GM18951 (cell line): ENCODE measurements around the gene TDRD9.
"Not testable (repeated sequence)": the region's sequence is repeated elsewhere in the genome, so short reads cannot be mapped to it uniquely, and the experiment has no call there.

Experiments
- POLR2A ChIP-seq: IDR thresholded peaks from 4 replicates; pipeline ENCODE4 v1.6.1; 2011; ENCODE audit warnings: mild to moderate bottlenecking; ENCODE audit not compliant: insufficient read length, insufficient read depth; ENCODE audit errors: extremely low read depth
- in situ Hi-C: fragments of 300-500 bp; cut with MboI; formaldehyde crosslinking; loops from one replicate; pipeline ENCODE4 v1.12.0; 2022; ENCODE audit warnings: low sequenced_read_pairs, mixed read lengths, inconsistent platforms; ENCODE audit not compliant: unreplicated experiment

Gene TDRD9

DNA sequence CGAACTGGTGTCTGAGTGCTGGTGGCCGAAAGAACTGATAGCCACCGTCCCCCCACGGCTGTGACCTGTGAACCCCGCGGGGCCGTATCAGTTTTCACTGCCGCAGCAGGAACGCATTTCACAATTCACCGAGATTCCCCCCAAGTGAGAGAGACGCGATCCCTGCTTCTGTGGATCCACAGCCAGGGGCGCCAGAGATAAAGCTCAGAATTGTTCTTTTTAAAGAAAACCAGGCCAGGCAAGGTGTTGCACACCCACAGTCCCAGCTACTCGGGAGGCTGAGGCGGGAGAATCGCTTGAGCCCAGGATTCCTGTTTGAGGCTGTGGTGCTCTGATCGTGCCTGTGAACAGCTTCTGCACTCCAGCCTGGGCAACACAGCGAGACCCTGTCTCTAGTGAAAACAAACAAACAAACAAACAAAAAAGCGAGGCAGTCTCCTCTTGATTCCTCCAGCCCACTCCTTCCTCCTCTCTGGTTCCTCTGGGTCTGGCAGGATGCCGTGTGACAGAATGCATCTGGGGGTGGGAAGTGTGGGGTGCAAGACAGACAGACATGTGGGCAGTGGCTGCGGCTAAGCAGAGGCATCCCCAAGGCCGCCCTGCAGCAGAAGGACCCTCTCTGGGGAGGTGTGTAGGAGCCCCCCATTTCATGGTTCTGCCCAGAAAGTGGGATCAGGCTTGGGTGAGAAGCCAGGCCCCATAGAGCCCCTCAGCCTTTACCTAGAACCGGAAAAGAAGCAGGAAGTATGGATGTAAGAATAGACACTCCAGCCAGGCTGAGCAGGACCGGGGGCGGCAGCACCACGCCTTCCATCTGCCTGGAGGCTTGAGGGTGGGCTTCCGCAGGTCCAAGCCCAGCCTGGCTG lies 41.7 kb upstream of the TDRD9 start:
- in situ Hi-C loops: no loop called here
- TF ChIP-seq POLR2A: no peak

DNA sequence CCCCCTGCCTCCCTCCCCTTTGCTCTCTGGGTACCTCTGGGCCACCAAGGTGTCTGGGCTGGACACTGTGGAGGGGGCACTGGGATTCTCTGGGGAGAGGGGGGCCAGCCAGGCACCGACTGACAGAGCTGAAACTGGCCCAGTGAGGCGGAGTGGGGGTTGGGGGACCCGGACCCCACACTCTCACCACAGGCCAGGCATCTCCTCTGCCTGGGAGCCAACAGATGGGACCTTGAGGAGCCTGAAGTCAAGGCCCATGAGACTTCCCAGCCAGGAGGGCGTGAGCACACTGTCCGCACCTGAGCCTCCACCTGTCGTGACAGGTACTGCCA lies 41.1 kb upstream of the TDRD9 start:
- TF ChIP-seq POLR2A: no peak
- in situ Hi-C loops: no loop called here

DNA sequence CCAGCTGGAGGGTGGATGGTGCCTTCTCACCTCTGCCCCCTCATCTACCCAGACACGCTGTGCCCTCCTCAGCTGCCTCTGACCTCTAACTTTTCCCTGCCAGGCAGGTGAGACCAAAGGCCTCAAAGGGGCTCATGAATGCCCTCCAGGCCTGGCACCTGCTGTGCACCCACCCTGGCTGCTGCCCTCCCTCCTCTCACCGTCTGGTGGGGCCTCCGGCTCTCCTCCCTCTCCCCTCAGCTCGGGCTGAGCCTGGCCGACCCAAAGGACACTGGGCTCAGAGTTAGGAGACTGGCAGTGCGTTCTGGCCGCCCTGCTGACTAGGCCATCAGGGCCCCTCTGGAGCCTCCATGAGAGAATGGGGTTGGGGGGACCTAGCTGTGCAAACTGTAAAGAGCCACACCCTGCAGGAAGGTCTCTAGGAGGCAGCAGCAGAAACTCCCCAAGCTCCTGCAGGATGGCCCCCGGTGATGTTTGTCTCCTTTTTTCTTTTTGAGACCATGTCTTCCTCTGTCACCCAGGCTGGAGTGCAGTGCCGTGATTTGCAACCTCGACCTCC lies 40.6 kb upstream of the TDRD9 start:
- no peak for TF ChIP-seq POLR2A
- in situ Hi-C loops: no loop called here

DNA sequence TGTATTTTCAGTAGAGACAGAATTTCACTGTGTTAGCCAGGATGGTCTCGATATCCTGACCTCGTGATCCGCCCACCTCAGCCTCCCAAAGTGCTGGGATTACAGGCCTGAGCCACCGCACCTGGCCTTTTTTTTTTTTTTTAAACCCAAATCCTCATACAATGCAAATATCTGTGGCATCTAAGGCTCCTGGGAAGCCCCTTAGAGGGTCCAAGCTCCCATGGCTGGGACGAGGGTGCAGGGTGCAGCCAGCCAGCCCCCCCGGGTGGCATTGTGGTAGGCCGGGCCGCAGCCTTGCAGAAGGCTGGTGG lies 39.3 kb upstream of the TDRD9 start:
- in situ Hi-C loops: not testable (repeated sequence)

DNA sequence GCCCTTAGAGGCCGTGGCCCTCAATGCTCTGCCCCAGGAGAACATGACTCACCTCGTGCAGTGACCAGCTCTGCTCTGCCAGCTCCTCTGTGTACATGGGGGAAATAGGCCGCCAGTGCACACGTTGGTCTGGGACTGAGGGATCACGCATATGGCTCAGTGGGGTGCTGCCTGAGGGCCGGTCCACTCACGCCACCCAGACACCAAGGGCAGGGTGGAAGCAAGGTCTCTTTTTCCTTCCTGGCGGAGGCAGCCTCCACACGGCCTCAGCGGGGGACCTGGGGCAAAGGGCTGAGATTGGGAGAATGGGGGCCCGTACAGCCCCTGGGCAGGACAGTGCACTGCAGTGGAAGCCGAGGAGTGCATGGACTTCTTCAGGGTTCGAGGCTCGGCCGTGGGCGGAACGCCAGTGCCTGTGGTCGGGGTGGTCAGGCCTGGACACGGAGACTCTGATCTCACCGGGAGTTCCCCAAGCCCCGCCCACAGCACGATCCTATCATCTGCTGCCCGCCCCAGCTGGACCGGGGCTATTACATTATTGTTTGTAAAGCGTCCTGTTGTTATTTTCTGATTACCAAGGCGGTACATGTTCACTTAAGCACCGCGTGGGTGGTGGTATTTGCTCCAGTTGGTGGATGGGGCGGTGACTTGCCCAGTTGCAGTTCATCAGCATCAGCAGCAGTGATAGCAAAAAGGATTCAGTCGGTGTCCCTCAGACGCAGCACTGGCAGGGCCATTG lies 38.8 kb upstream of the TDRD9 start:
- no peak for TF ChIP-seq POLR2A
- in situ Hi-C loops: no loop called here

DNA sequence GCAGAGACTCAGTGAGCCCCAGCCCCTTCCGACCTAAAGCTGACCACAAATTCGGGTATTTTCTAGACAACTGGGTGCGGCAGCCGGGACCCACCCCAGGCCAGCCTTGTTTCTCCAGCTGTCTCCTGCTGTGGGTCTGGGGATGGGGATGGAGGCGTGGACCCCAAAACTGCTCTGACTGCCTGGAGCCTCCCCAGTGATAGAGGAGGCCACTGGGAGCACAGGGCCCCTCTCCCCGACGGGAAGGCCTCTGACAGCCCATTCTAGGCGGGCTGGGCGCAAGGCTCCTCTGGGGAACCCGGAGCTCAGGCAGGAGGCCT lies 38.2 kb upstream of the TDRD9 start:
- TF ChIP-seq POLR2A: no peak
- in situ Hi-C loops: no loop called here

DNA sequence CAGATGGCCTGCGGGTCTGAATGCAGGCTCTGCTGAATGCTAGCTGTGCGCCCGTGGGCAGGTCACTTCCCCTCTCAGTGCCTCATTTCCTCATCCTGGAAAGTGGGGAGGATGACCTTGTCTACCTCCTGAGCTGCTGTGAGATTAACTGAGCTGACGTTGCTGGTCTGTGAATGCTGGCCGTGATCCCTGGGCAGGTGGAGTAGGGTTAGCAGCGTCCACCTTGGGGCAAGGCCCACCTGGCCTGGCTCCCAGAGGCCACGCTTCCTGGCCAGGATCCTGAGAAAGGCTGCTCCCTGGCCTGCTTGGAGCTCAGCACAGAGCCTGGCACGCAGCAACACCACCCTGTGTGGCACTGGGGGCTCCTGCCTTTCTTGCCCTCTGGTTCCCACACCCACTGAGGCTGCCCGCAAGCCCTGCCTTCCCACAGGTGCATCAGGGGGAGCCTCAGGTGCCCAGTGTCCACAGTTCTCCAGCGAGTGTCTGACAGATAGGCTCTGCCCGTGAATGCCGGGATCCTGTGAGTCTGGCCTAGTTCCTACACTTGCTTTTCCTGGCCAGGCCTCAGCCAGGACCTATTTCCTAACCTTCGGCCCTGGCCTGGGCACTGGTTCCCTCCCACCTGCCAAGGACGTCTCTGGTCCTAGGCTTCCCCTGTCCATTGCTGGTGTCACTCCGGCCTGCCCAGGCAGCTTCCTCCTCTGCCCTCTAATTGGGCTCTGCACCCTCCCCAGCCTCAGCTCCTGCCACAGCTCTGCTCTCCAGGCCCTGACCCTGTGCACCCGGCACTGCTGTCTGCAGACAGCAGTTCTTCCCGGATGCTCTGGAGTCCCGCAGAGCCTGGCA lies 37.2 kb upstream of the TDRD9 start:
- in situ Hi-C loops: no loop called here
- no peak for TF ChIP-seq POLR2A

DNA sequence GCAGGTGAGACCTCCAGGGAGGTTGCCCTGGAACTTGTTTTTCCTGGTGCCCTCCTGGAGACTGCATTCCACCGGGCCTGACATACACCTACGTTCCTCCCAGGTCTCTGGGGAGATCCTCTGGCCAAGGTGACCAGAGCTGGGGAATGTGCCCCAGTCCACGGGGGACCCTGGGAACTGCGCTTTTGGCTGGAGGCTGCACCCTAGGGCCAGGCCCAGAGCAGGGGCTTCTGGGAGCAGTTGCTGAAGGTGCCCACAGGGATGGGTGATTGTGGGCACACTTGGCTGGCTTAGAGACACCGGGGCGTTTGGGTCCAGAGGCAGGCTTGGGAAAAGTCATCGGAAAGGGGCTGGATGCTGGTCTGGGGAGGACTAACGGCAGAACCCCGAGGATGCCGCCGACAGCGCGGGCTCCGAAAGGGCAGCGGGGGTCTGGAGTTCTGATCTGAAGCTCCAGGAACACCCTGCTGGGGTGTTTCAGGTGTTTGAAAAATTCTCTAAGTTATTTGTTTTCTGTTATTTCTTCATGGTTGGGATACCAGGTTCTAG lies 36.5 kb upstream of the TDRD9 start:
- in situ Hi-C loops: no loop called here
- TF ChIP-seq POLR2A: no peak

DNA sequence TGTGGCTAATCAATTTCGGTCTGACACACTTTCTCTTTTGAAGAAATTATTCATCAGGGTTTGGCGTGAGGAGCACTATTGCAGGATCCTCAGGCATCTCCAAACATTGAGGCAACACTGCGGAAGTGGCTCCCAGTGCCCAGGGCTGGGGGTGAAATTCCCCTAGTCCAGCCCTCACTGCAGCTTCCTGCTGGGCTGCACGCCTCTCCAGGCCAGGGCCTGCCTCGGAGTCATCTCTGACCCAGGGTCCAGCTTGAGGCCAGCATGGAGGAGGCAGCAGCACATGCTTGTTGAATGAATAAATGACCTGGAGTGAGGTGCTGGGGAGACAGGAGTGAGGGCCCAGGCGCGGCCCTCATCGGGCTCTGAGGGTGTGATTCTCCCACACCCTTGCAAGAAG lies 36.0 kb upstream of the TDRD9 start:
- in situ Hi-C loops: no loop called here
- no peak for TF ChIP-seq POLR2A

DNA sequence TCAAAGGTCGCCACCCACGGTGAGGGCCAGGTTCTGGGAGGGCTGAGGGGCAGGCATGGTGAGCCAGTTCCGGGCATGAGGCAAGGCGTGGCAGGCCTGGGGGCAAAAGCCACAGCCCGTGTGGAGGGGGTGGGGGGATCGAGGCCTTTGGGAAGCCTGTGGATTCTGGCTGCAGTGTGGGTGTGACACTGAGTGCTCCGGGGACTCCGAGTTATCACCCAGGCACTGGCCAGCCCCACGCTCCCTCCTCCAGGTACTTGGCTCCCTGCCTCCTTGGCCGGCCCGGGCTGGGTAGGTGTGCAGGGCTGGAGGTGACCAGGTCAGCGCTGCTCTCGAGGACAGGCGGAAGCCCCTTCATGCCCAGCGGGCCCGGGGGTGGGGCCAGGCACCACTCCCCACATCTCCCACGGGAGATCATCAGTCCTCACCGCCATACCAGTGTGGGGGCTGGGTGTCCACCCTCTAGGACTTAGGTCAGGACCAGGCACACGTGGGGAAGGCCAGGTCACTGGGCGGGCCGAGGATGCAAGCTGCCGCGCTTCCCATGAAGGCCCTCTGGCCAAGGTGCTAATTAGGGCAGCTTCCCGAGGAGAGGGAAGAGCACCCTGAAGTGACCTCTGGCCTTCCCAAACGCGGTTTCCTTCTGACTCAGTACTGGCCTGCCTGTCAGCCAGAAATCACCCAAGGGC lies 34.1 kb upstream of the TDRD9 start:
- TF ChIP-seq POLR2A: no peak
- in situ Hi-C loops: no loop called here

DNA sequence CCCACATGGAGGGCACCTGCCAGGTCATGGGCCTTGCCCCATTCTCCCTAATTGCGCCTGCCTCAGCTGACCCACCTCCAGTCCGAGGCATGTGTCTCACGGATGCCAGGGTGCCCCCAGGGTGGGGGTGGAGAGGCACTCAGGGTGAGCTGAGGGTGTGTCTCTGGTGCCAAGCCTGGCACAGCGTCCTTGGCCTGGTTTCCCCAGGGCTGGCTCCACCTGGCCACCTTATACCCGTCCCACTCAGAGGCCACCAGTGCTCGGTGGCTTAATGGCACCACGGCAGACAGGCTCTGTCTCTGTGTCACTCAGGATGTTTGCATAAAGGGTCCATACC lies 33.6 kb upstream of the TDRD9 start:
- in situ Hi-C loops: no loop called here
- TF ChIP-seq POLR2A: no peak

DNA sequence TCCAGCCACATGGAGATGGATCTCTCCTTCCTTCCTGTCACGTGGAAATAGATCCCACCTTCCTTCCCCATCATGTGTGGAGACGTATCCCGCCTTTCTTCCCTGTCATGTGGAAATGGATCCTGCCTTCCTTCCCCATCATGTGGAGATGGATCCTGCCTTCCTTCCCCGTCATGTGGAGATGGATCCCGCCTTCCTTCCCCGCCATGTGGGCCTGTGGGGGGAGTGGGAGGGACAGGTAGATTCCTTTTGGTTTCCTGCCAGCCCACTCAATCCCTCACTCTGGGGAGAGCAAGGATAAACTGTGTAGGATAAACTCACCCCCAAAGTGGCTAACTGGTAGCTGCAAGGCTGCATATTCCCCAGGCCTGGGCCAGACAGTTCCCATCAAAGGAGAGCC lies 31.7 kb upstream of the TDRD9 start:
- in situ Hi-C loops: no loop called here
- no peak for TF ChIP-seq POLR2A

DNA sequence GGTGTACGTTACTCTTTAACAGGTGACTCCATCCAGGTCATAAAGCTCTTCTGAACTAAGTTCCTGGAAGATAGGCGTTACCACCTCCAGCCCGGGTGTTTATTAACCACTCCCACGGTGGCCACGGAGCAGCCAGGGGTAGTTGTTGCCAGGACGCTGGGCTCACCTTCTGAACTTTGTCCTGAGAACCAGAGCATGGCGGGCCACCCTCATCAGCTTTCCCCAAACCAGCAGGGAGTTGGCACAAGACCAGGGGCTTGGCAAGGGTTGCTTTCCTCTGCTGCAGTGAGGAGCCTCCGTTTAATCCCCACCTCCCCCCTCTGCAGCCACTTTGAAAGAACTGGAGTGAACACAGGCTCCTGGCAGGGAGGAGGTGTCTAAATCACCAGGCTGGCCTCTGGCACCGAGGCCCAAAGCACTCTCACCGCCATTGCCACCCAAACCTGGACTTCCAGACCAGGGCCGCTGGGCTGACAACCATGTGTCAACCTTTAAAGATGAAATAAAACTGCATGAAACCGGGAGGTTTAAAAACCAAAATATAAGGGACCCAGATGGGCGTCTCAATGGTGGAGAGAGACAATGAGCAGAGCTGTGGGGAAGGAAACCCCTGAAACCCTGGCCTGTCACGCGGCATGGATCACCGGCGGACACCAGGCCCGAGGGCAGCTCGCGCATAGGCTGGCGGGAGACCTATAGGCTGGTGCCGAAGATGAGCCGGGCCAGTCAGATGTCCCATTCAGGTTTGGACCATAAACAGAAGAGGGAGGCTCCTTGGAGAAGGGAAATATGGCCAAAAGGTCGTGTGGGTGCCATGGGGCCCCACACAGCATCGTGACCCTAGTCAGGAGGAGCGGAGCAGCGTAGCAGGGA lies 30.9 kb upstream of the TDRD9 start:
- TF ChIP-seq POLR2A: no peak
- in situ Hi-C loops: no loop called here
